Aorta (tissue), 5 donors: ENCODE results near the gene ZKSCAN3. TPM values are rescaled to one million over a fixed set of nuclear protein-coding genes. Genes with fewer than 3 reads are reported as not detected.
A peak's percentile ranks its signal among the peaks of the same experiment; 100 is the strongest.
"Not testable (repeated sequence)": the region's sequence is repeated elsewhere in the genome, so short reads cannot be mapped to it uniquely, and the experiment has no call there.

Experiments
- ATAC-seq: fragments of 200-7000 bp; cut with Tn5 transposase; one replicate; pipeline ENCODE4 v1.9.1; 2022; ENCODE audit warnings: moderate library complexity; ENCODE audit not compliant: low FRiP score
- DNase-seq, 2 donors: peaks; one replicate each; pipeline ENCODE4 v3.0.0-alpha.2; 2020
- H3K27ac ChIP-seq, 2 donors: one replicate each; pipeline ENCODE4 v1.5.1; 2013; ENCODE audit warnings: low read length in 2 of 2, mild to moderate bottlenecking in 2 of 2, moderate library complexity in 2 of 2, control low read depth in 1 of 2, inconsistent platforms in 1 of 2, low read depth in 1 of 2
- H3K27me3 ChIP-seq, 2 donors: one replicate each; pipeline ENCODE4 v1.6.1; 2013; ENCODE audit warnings: control low read depth in 1 of 2, low read length in 1 of 2, mild to moderate bottlenecking in 1 of 2, moderate library complexity in 1 of 2; ENCODE audit not compliant: insufficient read depth in 2 of 2, control insufficient read depth in 1 of 2
- H3K36me3 ChIP-seq, 2 donors: one replicate each; pipeline ENCODE4 v1.6.1; 2013; ENCODE audit warnings: control low read depth in 1 of 2, low read length in 1 of 2, mild to moderate bottlenecking in 1 of 2; ENCODE audit not compliant: insufficient read depth in 2 of 2, control insufficient read depth in 1 of 2
- H3K4me1 ChIP-seq, 2 donors: one replicate each; pipeline ENCODE4 v1.6.1; 2013; ENCODE audit warnings: low read length in 2 of 2, control low read depth in 1 of 2, mild to moderate bottlenecking in 1 of 2, moderate library complexity in 1 of 2; ENCODE audit not compliant: insufficient read depth in 2 of 2, control insufficient read depth in 1 of 2
- H3K4me3 ChIP-seq, 2 donors: one replicate each; pipeline ENCODE4 v1.5.1; 2013; ENCODE audit warnings: low read length in 2 of 2, control low read depth in 1 of 2, mild to moderate bottlenecking in 1 of 2
- H3K9me3 ChIP-seq: one replicate; pipeline ENCODE4 v1.6.1; 2013; ENCODE audit warnings: mild to moderate bottlenecking, low read length; ENCODE audit not compliant: control insufficient read depth
- WGBS, 2 donors: extraction: QIAGEN DNeasy Blood & Tissue Kit; methylation state at CpG; one replicate each; pipeline ENCODE4 v1.1.7; 2013; 5-methylcytosine and 5-hydroxymethylcytosine counted together
- intact Hi-C, 2 donors: fragments of 100-400 bp; cut with DNase I; formaldehyde crosslinking; loops; one replicate each; pipeline versions ENCODE4 v1.14.2 to v1.15.0; 2022
- long read RNA-seq, 2 donors: library from polyadenylated mRNA; unstranded; transcript quantifications; one replicate each; pipeline ENCODE4 v2.0.0, GENCODE V29; 2020 to 2021
- polyA plus RNA-seq, 2 donors: library from polyadenylated mRNA; stranded (reverse); fragments of 200-250 nt; gene quantifications; one replicate each; pipeline ENCODE4 v1.2.3, GENCODE V29; 2013
- total RNA-seq, 2 donors: library from RNA; stranded (reverse); fragmentation: NEBNext Ultra II Directional; extraction: Animal tissue kit (Norgen Biotek cat#: 25700); gene quantifications; one replicate each; pipeline ENCODE4 v1.2.1, GENCODE V29; 2021
- donor health status: healthy with polysubstance abuse.
- donor health status: Bipolar disorder and iron deficiency.
- donor health status: DM: no; HTN: no; CAD: no.
- donor health status: DM: no; HTN: no; CAD: no.
- donor health status: DM: yes; HTN: yes; CAD: no.

The ZKSCAN3 gene
- total RNA-seq (1 to 10 TPM; 4.2 to 8.6 TPM), polyA plus RNA-seq (1 to 10 TPM in 1 of 2 donors, under 1 TPM in 1; 0.50 to 2.7 TPM)
- long read RNA-seq, donor 1, full-length matches to known transcripts, result 1 of 6 reads
- long read RNA-seq, donor 1, partial matches to known transcripts, result 2 of 6 reads
- long read RNA-seq, donor 1, other reads (novel, unspliced or antisense), result 3 of 6 reads
- long read RNA-seq, donor 2, partial matches to known transcripts, result 0 of 1 reads
- long read RNA-seq, donor 2, other reads (novel, unspliced or antisense), result 1 of 1 reads

GRCh38 chr6:28349892-28350737 is at the start of gene ZKSCAN3:
TSS of gene ZKSCAN3 (plus strand) at chr6:28349947. CDS start at chr6:28359587, 9,640 bp downstream.
- Histone ChIP-seq H3K27ac (peak within 1 kb of the TSS in 1 of 2 donors; percentile 66), H3K4me1 (no peaks in the 10 kb centered on the region), H3K4me3 (peak within 1 kb of the TSS; percentile 55 to 83), H3K36me3 (no peaks in the 10 kb centered on the region), H3K27me3 (no peaks in the 10 kb centered on the region), H3K9me3 (no peaks in the 10 kb centered on the region)
- WGBS, 2 donors, result 1 to 2% methylated on average over 30 of the region's 30 CpGs
- intact Hi-C loops, result loop anchor here (10.0 kb wide), 2 partner anchors 65 to 95 kb away; partner anchors contain the start of genes NKAPL (in 2 of the 2), ZKSCAN4 (in 2 of the 2) and PGBD1 (in 1 of the 2)
- ATAC-seq, result peak; percentile 94
- peak; percentile 90 to 91 for DNase-seq

GRCh38 chr6:28303570-28303969 is 46.2 kb upstream of the ZKSCAN3 start:
- DNase-seq (no peak), ATAC-seq (no peak)
- H3K9me3 ChIP-seq, result no peaks in the 10 kb centered on the region
- H3K27ac ChIP-seq, result no peak overlapping the region
- H3K4me1 ChIP-seq, result no peaks in the 10 kb centered on the region
- no peaks in the 10 kb centered on the region for H3K27me3 ChIP-seq
- intact Hi-C loops, result no loop called here
- peaks cover 1 to 4% of the 10 kb centered on the region in 2 donors for H3K36me3 ChIP-seq
- WGBS, 2 donors, result 93 to 96% methylated on average over 3 of the region's 3 CpGs
- H3K4me3 ChIP-seq, result no peak overlapping the region

- intact Hi-C loops, H3K4me3 ChIP-seq, H3K27me3 ChIP-seq, DNase-seq, H3K36me3 ChIP-seq, H3K9me3 ChIP-seq, H3K27ac ChIP-seq, ATAC-seq, H3K4me1 ChIP-seq: not testable (repeated sequence)
These were observed 43.4 kb upstream of the ZKSCAN3 start for GRCh38 chr6:28306363-28306762.

GRCh38 chr6:28311139-28311823 is 38.5 kb upstream of the ZKSCAN3 start:
- intact Hi-C loops, result no loop called here
- peaks cover 0 to 2% of the 10 kb centered on the region in 2 donors for H3K36me3 ChIP-seq
- peaks cover 2% of the 10 kb centered on the region for H3K9me3 ChIP-seq
- ATAC-seq, result no peak
- H3K27me3 ChIP-seq, result no peaks in the 10 kb centered on the region
- 84 to 85% methylated on average over 9 of the region's 9 CpGs for WGBS, 2 donors
- no peaks in the 10 kb centered on the region for H3K4me1 ChIP-seq
- H3K27ac ChIP-seq, result no peak overlapping the region
- DNase-seq, result no peak
- no peak overlapping the region for H3K4me3 ChIP-seq

- intact Hi-C loops, result no loop called here
- DNase-seq (no peak), ATAC-seq (no peak)
- Histone ChIP-seq H3K36me3 (peaks cover 0 to 2% of the 10 kb centered on the region in 2 donors), H3K27me3 (no peaks in the 10 kb centered on the region), H3K27ac (no peak overlapping the region), H3K4me1 (no peaks in the 10 kb centered on the region), H3K9me3 (peaks cover 2% of the 10 kb centered on the region), H3K4me3 (no peak overlapping the region)
- 85 to 90% methylated on average over 23 of the region's 23 CpGs for WGBS, 2 donors
These were observed 36.8 kb upstream of the ZKSCAN3 start for GRCh38 chr6:28312939-28313338.

- intact Hi-C loops, result no loop called here
- H3K27me3 ChIP-seq, result no peaks in the 10 kb centered on the region
- no peak for DNase-seq
- ATAC-seq, result no peak
- H3K27ac ChIP-seq, result no peak overlapping the region
- peaks cover 4% of the 10 kb centered on the region for H3K9me3 ChIP-seq
- no peak overlapping the region for H3K4me3 ChIP-seq
- no peaks in the 10 kb centered on the region for H3K4me1 ChIP-seq
- 77 to 78% methylated on average over 3 of the region's 3 CpGs for WGBS, 2 donors
- peaks cover 0 to 2% of the 10 kb centered on the region in 2 donors for H3K36me3 ChIP-seq
These were observed 34.1 kb upstream of the ZKSCAN3 start for GRCh38 chr6:28315628-28316027.

GRCh38 chr6:28317866-28318265 is 31.9 kb upstream of the ZKSCAN3 start:
- H3K36me3 ChIP-seq, H3K27me3 ChIP-seq, H3K27ac ChIP-seq, H3K4me1 ChIP-seq, intact Hi-C loops, ATAC-seq, H3K9me3 ChIP-seq, H3K4me3 ChIP-seq, DNase-seq: not testable (repeated sequence)
- WGBS, 2 donors, result 95 to 96% methylated on average over 8 of the region's 8 CpGs

- H3K27ac ChIP-seq, result no peak overlapping the region
- no peak for DNase-seq
- intact Hi-C loops, result no loop called here
- peaks cover 17% of the 10 kb centered on the region for H3K9me3 ChIP-seq
- peaks cover 13 to 23% of the 10 kb centered on the region in 2 donors for H3K36me3 ChIP-seq
- H3K27me3 ChIP-seq, result no peaks in the 10 kb centered on the region
- no peaks in the 10 kb centered on the region for H3K4me1 ChIP-seq
- 92 to 94% methylated on average over 3 of the region's 3 CpGs for WGBS, 2 donors
- H3K4me3 ChIP-seq, result no peak overlapping the region
- no peak for ATAC-seq
These were observed 27.1 kb upstream of the ZKSCAN3 start for GRCh38 chr6:28322661-28323060.
